K562 (cell line): ENCODE measurements around the gene ARHGAP12. TPM values are rescaled to one million over a fixed set of nuclear protein-coding genes. Genes with fewer than 3 reads are reported as not detected.

ENCODE experiments used
- ATAC-seq: fragments of 200-7000 bp; cut with Tn5 transposase; 3 replicates; pipeline ENCODE4 v1.9.1; 2020; ENCODE audit warnings: moderate library complexity
- BruUV-seq: library from RNA; stranded (reverse); fragments of 400-500 nt; replicated peaks from 2 replicates; lab custom pipeline; 2021; lab: Mats Ljungman, UMichigan
- CTCF ChIA-PET: fragments of 300-600 bp; formaldehyde crosslinking; extraction: SDS; loops from one replicate; lab custom pipeline; 2021; ENCODE audit warnings: low intra/inter-chr PET ratio; lab: Yijun Ruan, JAX
- POLR2A ChIA-PET: fragments of 300-600, 350-650 bp; sonication (Branson Sonifier 250); formaldehyde crosslinking; extraction: SDS; loops from one replicate; lab custom pipeline; 2021; ENCODE audit warnings: antibody characterized with exemption, inconsistent platforms; lab: Yijun Ruan, JAX
- DNase-seq, 4 experiments: peaks; one replicate each; pipeline versions ENCODE4 v3.0.0 to v3.0.0-alpha.2; 2011 to 2018; ENCODE audit warnings: low spot score in 3 of 4, mixed read lengths in 3 of 4; ENCODE audit errors: extremely low read depth in 1 of 4
- FAIRE-seq: peaks from 2 replicates; lab custom pipeline; 2011; peaks lifted over from hg19 to GRCh38; lab: Jason Lieb, UNC
- H2AFZ ChIP-seq: 2 replicates; pipeline ENCODE4 v1.6.0; 2011; ENCODE audit warnings: low read depth, low read length, control low read depth, inconsistent platforms
- H3K27ac ChIP-seq: fragments of 200-600 bp; 3 replicates; pipeline ENCODE4 v1.8.0; 2011; ENCODE audit warnings: low read depth, mild to moderate bottlenecking, control low read depth, inconsistent platforms, low read length, moderate library complexity, mixed read lengths; ENCODE audit errors: extremely low read depth
- H3K27me3 ChIP-seq, 2 experiments: fragments of 300-600 bp in 1 of 2; 2 replicates in 1 of 2; 3 replicates in 1 of 2; pipeline versions ENCODE4 v1.6.0 to v1.8.0; 2011; ENCODE audit warnings: inconsistent platforms in 2 of 2, low read length in 2 of 2, mild to moderate bottlenecking in 1 of 2, mixed read lengths in 1 of 2, moderate library complexity in 1 of 2; ENCODE audit not compliant: control insufficient read depth in 2 of 2, insufficient read depth in 2 of 2
- H3K36me3 ChIP-seq: fragments of 300-600 bp; 3 replicates; pipeline ENCODE4 v1.8.0; 2011; ENCODE audit warnings: mild to moderate bottlenecking, low read length, inconsistent platforms; ENCODE audit not compliant: control insufficient read depth, insufficient read depth
- H3K4me1 ChIP-seq, 2 experiments: fragments of 200-600 bp in 1 of 2; replicated peaks in 1 of 2; 2 replicates in 1 of 2; 3 replicates in 1 of 2; pipeline versions ENCODE4 v1.5.1 to v1.8.0; 2011; ENCODE audit warnings: inconsistent platforms in 2 of 2, low read length in 2 of 2, mild to moderate bottlenecking in 1 of 2, mixed read lengths in 1 of 2, moderate library complexity in 1 of 2; ENCODE audit not compliant: control insufficient read depth in 2 of 2, insufficient read depth in 2 of 2
- H3K4me2 ChIP-seq: 2 replicates; pipeline ENCODE4 v1.6.1; 2011; ENCODE audit warnings: low read length, control low read depth, inconsistent platforms, mixed read lengths; ENCODE audit not compliant: insufficient read depth
- H3K4me3 ChIP-seq: fragments of 200-600 bp; sonication (generic), shearing (Covaris generic); 2 replicates; pipeline ENCODE4 v1.5.1; 2016; ENCODE audit warnings: control low read depth, inconsistent platforms
- H3K79me2 ChIP-seq: fragments of 200-600 bp; 3 replicates; pipeline ENCODE4 v1.8.0; 2011; ENCODE audit warnings: low read length, inconsistent platforms; ENCODE audit not compliant: control insufficient read depth, insufficient read depth
- H3K9ac ChIP-seq, 2 experiments: 2 replicates each; pipeline versions ENCODE4 v1.6.0 to v1.6.1; 2011; ENCODE audit warnings: low read depth in 2 of 2, low read length in 2 of 2, control low read depth in 1 of 2, inconsistent platforms in 1 of 2, mild to moderate bottlenecking in 1 of 2, mixed read lengths in 1 of 2; ENCODE audit not compliant: insufficient read depth in 1 of 2
- H3K9me1 ChIP-seq: one replicate; pipeline ENCODE4 v1.6.0; 2011; ENCODE audit warnings: inconsistent platforms, mild to moderate bottlenecking, low read length, moderate library complexity; ENCODE audit not compliant: control insufficient read depth, insufficient read depth
- H3K9me3 ChIP-seq: replicated peaks from 2 replicates; pipeline ENCODE4 v1.5.1; 2011; ENCODE audit warnings: low read depth, low read length, inconsistent platforms; ENCODE audit not compliant: control insufficient read depth, insufficient read depth
- H4K20me1 ChIP-seq: replicated peaks from 2 replicates; pipeline ENCODE4 v1.6.1; 2011; ENCODE audit warnings: low read length, inconsistent platforms, mixed read lengths; ENCODE audit not compliant: control insufficient read depth, insufficient read depth
- ARID2 ChIP-seq: fragments of 450-650 bp; IDR thresholded peaks from 2 replicates; pipeline ENCODE4 v1.6.1; 2017; ENCODE audit warnings: antibody characterized with exemption, mild to moderate bottlenecking
- CEBPG ChIP-seq, 3 experiments: fragments of 200-800 bp in 1 of 3; sonication (Bioruptor generic) in 1 of 3; sonication (generic) in 1 of 3; formaldehyde crosslinking in 1 of 3; IDR thresholded peaks in 2 of 3; conservative IDR thresholded peaks in 1 of 3; 2 replicates each; pipeline versions ENCODE4 v1.6.1 to v1.8.0; 2016 to 2022; ENCODE audit warnings: missing compliant biosample characterization in 2 of 3, missing genetic modification characterization in 2 of 3, mild to moderate bottlenecking in 1 of 3, missing genetic modification reagents in 1 of 3
- ESRRB ChIP-seq: fragments of 250-450 bp; sonication (Bioruptor Pico); IDR thresholded peaks from 2 replicates; pipeline ENCODE4 v1.5.0; 2020; ENCODE audit warnings: mild to moderate bottlenecking, moderate library complexity, borderline replicate concordance
- HDAC2 ChIP-seq: fragments of 450-650 bp; IDR thresholded peaks from 2 replicates; pipeline ENCODE4 v1.6.1; 2016; ENCODE audit warnings: mild to moderate bottlenecking
- WGBS: fragments of 100-300 bp; shearing (Covaris generic); methylation state at CpG from one replicate; pipeline ENCODE4 v1.1.6; 2016; ENCODE audit warnings: low coverage, mixed read lengths; ENCODE audit not compliant: insufficient coverage; ENCODE audit errors: missing lambda C conversion rate; 5-methylcytosine and 5-hydroxymethylcytosine counted together
- in situ Hi-C: fragments of 300-500 bp; cut with MboI; formaldehyde crosslinking; loops from 4 replicates; pipeline ENCODE4 v1.15.0; 2018; ENCODE audit warnings: inconsistent platforms, mixed read lengths
- intact Hi-C: fragments of 100-400 bp; cut with micrococcal nuclease; formaldehyde crosslinking; loops from 2 replicates; pipeline ENCODE4 v1.14.2; 2022
- polyA plus RNA-seq, 8 experiments: library from polyadenylated mRNA; depleted of rRNA in 4 of 8; stranded (reverse) in 5 of 8; unstranded in 3 of 8; fragments of >200 nt; fragmentation: Nextera tagmentation in 2 of 8; fragmentation: Illumina TruSeq in 1 of 8; extraction: Ambion mirVana in 2 of 8; extraction: Trizol in 1 of 8; gene quantifications; 2 replicates each; pipeline versions ENCODE4 v1.2.1 to v1.2.3, GENCODE V29; 2011 to 2014; ENCODE audit warnings: inconsistent platforms in 1 of 8, missing spikeins in 1 of 8
- total RNA-seq, 7 experiments: library from RNA; depleted of rRNA in 6 of 7; stranded (reverse); fragments of >200 nt in 6 of 7; fragmentation: Illumina TruSeq in 2 of 7; extraction: Trizol in 2 of 7; gene quantifications; 2 replicates each; pipeline versions ENCODE4 v1.2.1 to v1.2.3, GENCODE V29; 2011 to 2021; ENCODE audit warnings: low replicate concordance in 1 of 7

Gene ARHGAP12
- total and polyA plus RNA-seq, 9 of the 15 experiments (the other 6 are each of a cell fraction or from before 2014, with no cell fraction given) = 4.4 to 18.7 (median 10.1) TPM

DNA sequence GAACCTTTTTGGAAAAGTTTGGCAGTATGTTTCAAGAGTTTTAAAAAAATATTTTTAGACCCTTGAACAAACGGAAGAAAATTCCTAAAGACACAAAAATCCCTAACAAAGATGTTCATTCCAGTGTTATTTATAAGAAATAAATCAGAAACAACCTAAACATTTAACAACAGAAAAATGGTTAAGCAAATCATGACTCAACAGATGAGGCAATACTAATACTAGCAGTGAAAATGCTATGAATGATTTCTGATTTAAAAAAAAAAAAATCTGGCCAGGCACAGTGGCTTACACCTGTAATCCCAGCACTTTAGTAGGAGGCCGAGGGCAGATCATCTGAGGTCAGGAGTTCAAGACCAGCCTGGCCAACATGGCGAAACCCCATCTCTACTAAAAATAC, 61.0 kb downstream of the ARHGAP12 start:
- FAIRE-seq (no peak), ATAC-seq (no peak), DNase-seq (no peak)
- no peak overlapping the region for H3K9ac ChIP-seq
- H2AFZ ChIP-seq = no peak overlapping the region
- in situ Hi-C loops = no loop called here
- H3K79me2 ChIP-seq = peaks cover 23% of the 10 kb centered on the region; the same call in 1 of the 3 replicates
- H4K20me1 ChIP-seq = no peaks in the 10 kb centered on the region
- ChIA-PET POLR2A (no interaction called here), CTCF (no interaction called here)
- 72% methylated on average over 3 of the region's 3 CpGs for WGBS
- H3K4me2 ChIP-seq = no peak overlapping the region
- peaks cover 0 to 6% of the 10 kb centered on the region in 2 experiments; a peak in 3 of 5 replicates for H3K4me1 ChIP-seq
- H3K36me3 ChIP-seq = no peaks in the 10 kb centered on the region
- H3K27ac ChIP-seq = no peak overlapping the region
- no peaks in the 10 kb centered on the region for H3K9me3 ChIP-seq
- no peaks in the 10 kb centered on the region for H3K9me1 ChIP-seq
- H3K27me3 ChIP-seq = no peaks in the 10 kb centered on the region
- intact Hi-C loops = no loop called here
- BruUV-seq = no TSS peak
- no peak for TF ChIP-seq ESRRB (CRISPR knock-in tag)
- no peak for TF ChIP-seq CEBPG (CRISPR knock-in tag; IDR thresholded peaks at IDR 0.05)
- peak in 1 of 2 experiments; percentile 28; a peak in 2 of 4 replicates for TF ChIP-seq CEBPG (tag; conservative IDR thresholded peaks at IDR 0.05 in 1 of 2, IDR thresholded peaks at IDR 0.05 in 1 of 2)
- no peak overlapping the region for H3K4me3 ChIP-seq

DNA sequence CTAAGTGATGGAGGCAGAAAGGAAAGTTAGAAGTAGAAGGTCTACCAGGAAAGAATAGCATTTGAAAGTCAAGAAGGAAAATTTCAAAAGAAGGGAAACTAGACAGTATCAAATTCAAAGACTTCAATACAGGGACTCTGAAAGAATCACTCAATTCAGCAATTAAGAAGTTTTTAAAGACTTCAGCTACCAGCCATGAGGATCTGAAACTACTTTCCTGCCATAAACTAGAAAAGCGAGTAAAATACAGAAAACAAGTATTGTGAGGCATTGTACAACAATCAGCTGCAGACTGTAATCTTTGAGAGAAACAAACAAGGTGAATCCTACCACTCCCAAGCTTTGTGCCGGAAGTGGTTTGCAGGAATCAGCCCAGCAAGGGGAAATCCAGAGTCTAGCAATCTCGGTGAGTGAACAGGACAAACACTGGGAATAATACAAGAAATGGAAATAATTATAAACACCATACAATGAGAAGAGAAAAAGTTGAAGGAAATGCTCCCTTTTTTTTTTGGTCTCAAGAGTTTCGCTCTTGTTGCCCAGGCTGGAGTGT, 62.4 kb downstream of the ARHGAP12 start:
- in situ Hi-C loops = no loop called here
- no peak for FAIRE-seq

More for the DNA sequence above, 62.4 kb downstream of the ARHGAP12 start:
- Histone ChIP-seq H4K20me1 (no peaks in the 10 kb centered on the region), H3K79me2 (peaks cover 16% of the 10 kb centered on the region; the same call in 1 of the 3 replicates), H3K4me3 (no peak overlapping the region), H3K9me3 (no peaks in the 10 kb centered on the region), H3K27me3 (no peaks in the 10 kb centered on the region), H3K36me3 (peaks cover 2% of the 10 kb centered on the region; the same call in 1 of the 3 replicates), H3K9me1 (no peaks in the 10 kb centered on the region), H3K9ac (no peak overlapping the region), H3K4me2 (no peak overlapping the region), H2AFZ (no peak overlapping the region), H3K27ac (no peak overlapping the region), H3K4me1 (peaks cover 0 to 5% of the 10 kb centered on the region in 2 experiments; a peak in 2 of 5 replicates)
- DNase-seq (no peak), ATAC-seq (no peak)
- ChIA-PET POLR2A (no interaction called here), CTCF (no interaction called here)
- intact Hi-C loops = no loop called here
- WGBS = 59% methylated on average over 3 of the region's 4 CpGs
- BruUV-seq = no TSS peak
- TF ChIP-seq HDAC2 (no peak), ARID2 (no peak)
